Transverse colon (tissue), 4 donors: ENCODE data around the gene BMP2K. TPM values are rescaled to one million over a fixed set of nuclear protein-coding genes. Genes with fewer than 3 reads are reported as not detected.

Experiments used
- small RNA-seq, 4 donors: library from RNA; depleted of rRNA; stranded (forward); fragments of <200 nt; gene quantifications; one replicate each; pipeline ENCODE3, GENCODE V24; 2016
- total RNA-seq, 4 donors: library from RNA; depleted of rRNA; stranded (reverse); fragments of >200 nt; gene quantifications; one replicate each; pipeline ENCODE4 v1.1.0, GENCODE V29; 2016

The BMP2K gene
- total RNA-seq, 4 donors from 2014 or later: 12.3 to 147 (median 71.2) TPM

Small RNAs within 50 kb of the gene (small RNA-seq; reads per million reads assigned to genes)
- gene AC098818.1: 0 reads per million in 4 donors
- 0 reads per million in 4 donors for gene MIR5096
- 0 reads per million in 4 donors for gene RN7SL127P

Other genes with a start within 250 kb of the BMP2K start
- 10 to 100 TPM; 14.2 to 49.6 (median 30.4) TPM for gene ANXA3, start 224.6 kb upstream of the BMP2K start, total RNA-seq
- 10 to 100 TPM in 3 of 4 donors, 1 to 10 TPM in 1; 4.0 to 13.1 (median 12.7) TPM for gene PAQR3, start 163.1 kb downstream of the BMP2K start, total RNA-seq